Caco-2 (cell line): ENCODE data around the gene RXRA. TPM values are rescaled to one million over a fixed set of nuclear protein-coding genes. Genes with fewer than 3 reads are reported as not detected.

Source experiments
- Bru-seq: library from RNA; stranded (reverse); fragments of 400-500 nt; gene quantifications from one replicate; lab custom pipeline; 2021; lab: Mats Ljungman, UMichigan
- BruChase-seq, 2 experiments: library from RNA; stranded (reverse); fragments of 400-500 nt; gene quantifications; one replicate each; lab custom pipeline; 2021; lab: Mats Ljungman, UMichigan
- BruUV-seq: library from RNA; stranded (reverse); fragments of 400-500 nt; replicated peaks from 2 replicates; lab custom pipeline; 2021; lab: Mats Ljungman, UMichigan
- CTCF ChIA-PET: fragments of 300-600 bp; sonication (Branson Sonifier 250); formaldehyde crosslinking; loops from one replicate; lab custom pipeline; 2022; ENCODE audit warnings: antibody characterized with exemption; lab: Charles Lee
- POLR2A ChIA-PET: fragments of 300-600 bp; sonication (Branson Sonifier 250); formaldehyde crosslinking; loops from one replicate; lab custom pipeline; 2022; ENCODE audit warnings: antibody characterized with exemption; lab: Charles Lee
- DNase-seq, 2 experiments: peaks; one replicate each; pipeline versions ENCODE4 v3.0.0 to v3.0.0-alpha.2; 2020 to 2022
- H3K27me3 ChIP-seq: replicated peaks from 2 replicates; pipeline ENCODE4 v1.6.0; 2011; ENCODE audit warnings: low read length; ENCODE audit not compliant: control insufficient read depth, insufficient read depth
- H3K36me3 ChIP-seq: 2 replicates; pipeline ENCODE4 v1.5.1; 2011; ENCODE audit warnings: low read length; ENCODE audit not compliant: control insufficient read depth, insufficient read depth
- H3K4me1 ChIP-seq: fragments of 250-450 bp; sonication (Bioruptor Pico); 2 replicates; pipeline ENCODE4 v1.5.1; 2020; ENCODE audit warnings: mild to moderate bottlenecking
- H3K4me3 ChIP-seq: 2 replicates; pipeline ENCODE4 v1.5.1; 2011; ENCODE audit warnings: low read depth, mild to moderate bottlenecking, control low read depth, low read length
- H3K9me3 ChIP-seq: fragments of 250-450 bp; sonication (Bioruptor Pico); 2 replicates; pipeline ENCODE4 v1.5.1; 2020; ENCODE audit warnings: mild to moderate bottlenecking, moderate library complexity
- H3K27ac Mint-ChIP-seq: one replicate; pipeline ENCODE4 v1.8.0; 2022; ENCODE audit warnings: mixed read lengths; ENCODE audit not compliant: unreplicated experiment
- H3K27me3 Mint-ChIP-seq: one replicate; pipeline ENCODE4 v1.8.0; 2022; ENCODE audit warnings: mixed read lengths; ENCODE audit not compliant: insufficient read depth, unreplicated experiment
- H3K36me3 Mint-ChIP-seq: one replicate; pipeline ENCODE4 v1.8.0; 2022; ENCODE audit warnings: mild to moderate bottlenecking, mixed read lengths; ENCODE audit not compliant: insufficient read depth, unreplicated experiment
- H3K4me1 Mint-ChIP-seq: one replicate; pipeline ENCODE4 v1.8.0; 2022; ENCODE audit warnings: low read depth, mixed read lengths; ENCODE audit not compliant: unreplicated experiment
- H3K4me3 Mint-ChIP-seq: one replicate; pipeline ENCODE4 v1.8.0; 2022; ENCODE audit warnings: mild to moderate bottlenecking, moderate library complexity, mixed read lengths; ENCODE audit not compliant: unreplicated experiment
- H3K9me3 Mint-ChIP-seq: one replicate; pipeline ENCODE4 v1.8.0; 2022; ENCODE audit warnings: mixed read lengths; ENCODE audit not compliant: unreplicated experiment
- CTCF ChIP-seq, 2 experiments: fragments of 200-600 bp in 1 of 2; IDR thresholded peaks; 1 replicate in 1 of 2; 2 replicates in 1 of 2; pipeline versions ENCODE4 v1.5.1 to v1.8.0; 2011 to 2022; ENCODE audit warnings: antibody characterized with exemption in 1 of 2, control low read depth in 1 of 2, inconsistent platforms in 1 of 2, low read depth in 1 of 2, low read length in 1 of 2, mild to moderate bottlenecking in 1 of 2, moderate library complexity in 1 of 2; ENCODE audit not compliant: insufficient read depth in 1 of 2, severe bottlenecking in 1 of 2, unreplicated experiment in 1 of 2
- intact Hi-C: fragments of 100-400 bp; cut with micrococcal nuclease; formaldehyde crosslinking; loops from one replicate; pipeline ENCODE4 v1.10.0; 2022; ENCODE audit not compliant: unreplicated experiment
- long read RNA-seq: library from polyadenylated mRNA; stranded (forward); transcript quantifications from one replicate; pipeline ENCODE4 v2.0.0, GENCODE V29; 2022
- total RNA-seq: library from RNA; stranded (reverse); gene quantifications from 2 replicates; pipeline ENCODE4 v1.2.3, GENCODE V29; 2022

The RXRA gene
- total RNA-seq: 63.8 and 69.1 TPM in 2 replicates
- Bru-seq, nascent RNA: percentile 59 among the genes with signal in this experiment
- BruChase-seq, experiment 1, labeled RNA remaining after a 2-hour chase: percentile 58 among the genes with signal in this experiment
- percentile 67 among the genes with signal in this experiment for BruChase-seq, experiment 2, labeled RNA remaining after a 6-hour chase
- long read RNA-seq, transcript RXRA-202 (10 exons, 1,846 nt): major isoform, 9 of 22 reads
- long read RNA-seq, partial matches to known transcripts: 2 of 22 reads
- long read RNA-seq, other reads (novel, unspliced or antisense): 11 of 22 reads

GRCh38 chr9:134325813-134326723 is at the start of gene RXRA:
TSS of gene RXRA (plus strand) at chr9:134326455. CDS start at chr9:134326632, 177 bp downstream.
- DNase-seq: peak; percentile 90 to 93
- peaks cover 53% of the 10 kb centered on the region for H3K4me1 ChIP-seq
- H3K27ac Mint-ChIP-seq: peak within 1 kb of the TSS; percentile 66
- no TSS peak for BruUV-seq
- H3K36me3 ChIP-seq: no peaks in the 10 kb centered on the region; the same call in 1 of the 2 replicates
- no peaks in the 10 kb centered on the region for H3K27me3 ChIP-seq
- H3K36me3 Mint-ChIP-seq: peaks cover 7% of the 10 kb centered on the region
- peak in 1 of 2 experiments; percentile 46 for TF ChIP-seq CTCF (IDR thresholded peaks at IDR 0.05; ENCODE audit: insufficient read depth in 1 of 2, low read depth in 1 of 2, low read length in 1 of 2, severe bottlenecking in 1 of 2, unreplicated experiment in 1 of 2)
- H3K9me3 ChIP-seq: no peaks in the 10 kb centered on the region
- ChIA-PET CTCF (interaction anchor here (1.0 to 1.4 kb wide), 2 partner anchors 117 to 155 kb away, joined by 4 to 5 read pairs; no protein-coding TSS in a partner anchor), POLR2A (interaction anchor here (0.6 to 1.4 kb wide), 3 partner anchors 8 to 161 kb away, joined by 4 to 7 read pairs (median 5); partner anchors contain the start of gene RNU6ATAC)
- peak within 1 kb of the TSS; percentile 93 for H3K4me3 ChIP-seq
- no peaks in the 10 kb centered on the region for H3K27me3 Mint-ChIP-seq
- no peaks in the 10 kb centered on the region for H3K9me3 Mint-ChIP-seq
- H3K4me1 Mint-ChIP-seq: peaks cover 20% of the 10 kb centered on the region
- H3K4me3 Mint-ChIP-seq: peak within 1 kb of the TSS; percentile 74
- intact Hi-C loops: loop anchor here (2.0 to 5.0 kb wide), 3 partner anchors 116 to 259 kb away; partner anchors contain the start of gene BRD3

- intact Hi-C loops: loop anchor here (5.0 kb wide), 1 partner anchor 44 kb away; no protein-coding TSS in a partner anchor
Observed at GRCh38 chr9:134278286-134278685, 48.0 kb upstream of the RXRA start.

More at GRCh38 chr9:134278286-134278685, 48.0 kb upstream of the RXRA start:
- no peak for TF ChIP-seq CTCF (IDR thresholded peaks at IDR 0.05; ENCODE audit: insufficient read depth in 1 of 2, low read depth in 1 of 2, low read length in 1 of 2, severe bottlenecking in 1 of 2, unreplicated experiment in 1 of 2)
- H3K36me3 Mint-ChIP-seq: no peaks in the 10 kb centered on the region
- ChIA-PET CTCF (no interaction called here), POLR2A (no interaction called here)
- Histone ChIP-seq H3K4me3 (no peak overlapping the region), H3K9me3 (peaks cover 6% of the 10 kb centered on the region), H3K27me3 (no peaks in the 10 kb centered on the region), H3K4me1 (no peaks in the 10 kb centered on the region), H3K36me3 (no peaks in the 10 kb centered on the region)
- H3K27ac Mint-ChIP-seq: no peak overlapping the region
- DNase-seq: no peak
- no peaks in the 10 kb centered on the region for H3K9me3 Mint-ChIP-seq
- H3K4me1 Mint-ChIP-seq: no peaks in the 10 kb centered on the region
- H3K4me3 Mint-ChIP-seq: no peak overlapping the region
- BruUV-seq: no TSS peak
- no peaks in the 10 kb centered on the region for H3K27me3 Mint-ChIP-seq
